Stimulated activated CD4-positive, alpha-beta T cell treated with anti-CD3 and anti-CD28 coated beads, Interleukin-1b, Interleukin-23, amount 100 ng/mL, for 24 hours (primary cell): ENCODE data around the gene HIRIP3.

ENCODE experiments used
- DNase-seq, 4 experiments: peaks; one replicate each; pipeline ENCODE4 v3.0.0-alpha.2; 2020; ENCODE audit warnings: low read depth in 4 of 4, low spot score in 1 of 4

HIRIP3 gene

GRCh38 chr16:29984764-29985147, 10.7 kb downstream of the HIRIP3 start:
- no peak for DNase-seq

- DNase-seq = no peak
Measured at GRCh38 chr16:29984137-29984763, 11.2 kb downstream of the HIRIP3 start.

GRCh38 chr16:29983420-29984136, 11.8 kb downstream of the HIRIP3 start:
- no peak for DNase-seq

- DNase-seq = no peak
Measured at GRCh38 chr16:29982560-29983419, 12.6 kb downstream of the HIRIP3 start.

GRCh38 chr16:29978564-29979270, 16.7 kb downstream of the HIRIP3 start:
- no peak for DNase-seq

- DNase-seq = no peak
Measured at GRCh38 chr16:29978081-29978480, 17.3 kb downstream of the HIRIP3 start.

GRCh38 chr16:29977063-29977825, 18.2 kb downstream of the HIRIP3 start:
- DNase-seq = no peak

GRCh38 chr16:29975811-29976511, 19.5 kb downstream of the HIRIP3 start:
- DNase-seq = no peak

GRCh38 chr16:29975134-29975538, 20.3 kb downstream of the HIRIP3 start:
- DNase-seq = no peak

- DNase-seq = no peak
Measured at GRCh38 chr16:29974291-29975133, 20.9 kb downstream of the HIRIP3 start.

GRCh38 chr16:29973384-29974246, 21.8 kb downstream of the HIRIP3 start, which contains the start of gene TAOK2:
TSS of gene TAOK2 (plus strand) at chr16:29973868. CDS start at chr16:29977773, 3,905 bp downstream.
- peak; percentile 81 to 97 (median 90) for DNase-seq

- DNase-seq = no peak
Measured at GRCh38 chr16:29972992-29973383, 22.4 kb downstream of the HIRIP3 start.

- no peak for DNase-seq
Measured at GRCh38 chr16:29972500-29972899, 22.9 kb downstream of the HIRIP3 start.

GRCh38 chr16:29971304-29971703, 24.1 kb downstream of the HIRIP3 start:
- no peak for DNase-seq

GRCh38 chr16:29968205-29968604, 27.2 kb downstream of the HIRIP3 start:
- no peak for DNase-seq

- no peak for DNase-seq
Measured at GRCh38 chr16:29963021-29963743, 32.2 kb downstream of the HIRIP3 start.

- DNase-seq = no peak
Measured at GRCh38 chr16:29962344-29962994, 32.9 kb downstream of the HIRIP3 start.
